WI38 (cell line): ENCODE data around the gene UTS2.

ENCODE experiments used
- H3K4me3 ChIP-seq: 2 replicates; pipeline ENCODE4 v1.5.1; 2011; ENCODE audit warnings: low read depth, mild to moderate bottlenecking, control low read depth, low read length
- TF ChIP-seq, protein P1 (sequence below): IDR thresholded peaks from 2 replicates; pipeline ENCODE4 v1.5.1; 2012; ENCODE audit warnings: low read depth, mild to moderate bottlenecking, control low read depth, low read length

Gene UTS2

DNA sequence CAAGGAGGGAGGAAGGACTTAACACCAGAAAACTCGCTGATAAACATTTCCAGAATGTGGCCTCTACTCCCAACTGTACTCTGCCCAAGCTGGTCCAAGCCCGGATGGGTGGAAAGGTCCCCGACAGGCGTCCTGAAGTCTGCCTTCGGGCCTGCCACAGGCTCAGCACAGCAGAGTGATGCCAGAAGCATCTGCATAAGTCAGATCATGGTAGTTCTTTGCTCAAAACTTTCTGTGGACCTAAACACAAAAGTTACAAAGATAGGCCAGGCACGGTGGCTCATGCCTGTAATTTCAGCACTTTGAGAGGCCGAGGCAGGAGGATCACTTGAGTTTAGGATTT lies 790 bp upstream of the UTS2 start:
- H3K4me3 ChIP-seq: no peak overlapping the region
- TF ChIP-seq, protein P1, sequence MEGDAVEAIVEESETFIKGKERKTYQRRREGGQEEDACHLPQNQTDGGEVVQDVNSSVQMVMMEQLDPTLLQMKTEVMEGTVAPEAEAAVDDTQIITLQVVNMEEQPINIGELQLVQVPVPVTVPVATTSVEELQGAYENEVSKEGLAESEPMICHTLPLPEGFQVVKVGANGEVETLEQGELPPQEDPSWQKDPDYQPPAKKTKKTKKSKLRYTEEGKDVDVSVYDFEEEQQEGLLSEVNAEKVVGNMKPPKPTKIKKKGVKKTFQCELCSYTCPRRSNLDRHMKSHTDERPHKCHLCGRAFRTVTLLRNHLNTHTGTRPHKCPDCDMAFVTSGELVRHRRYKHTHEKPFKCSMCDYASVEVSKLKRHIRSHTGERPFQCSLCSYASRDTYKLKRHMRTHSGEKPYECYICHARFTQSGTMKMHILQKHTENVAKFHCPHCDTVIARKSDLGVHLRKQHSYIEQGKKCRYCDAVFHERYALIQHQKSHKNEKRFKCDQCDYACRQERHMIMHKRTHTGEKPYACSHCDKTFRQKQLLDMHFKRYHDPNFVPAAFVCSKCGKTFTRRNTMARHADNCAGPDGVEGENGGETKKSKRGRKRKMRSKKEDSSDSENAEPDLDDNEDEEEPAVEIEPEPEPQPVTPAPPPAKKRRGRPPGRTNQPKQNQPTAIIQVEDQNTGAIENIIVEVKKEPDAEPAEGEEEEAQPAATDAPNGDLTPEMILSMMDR: no peak

GRCh38 chr1:7850786-7851185 lies 2.1 kb downstream of the UTS2 start:
- H3K4me3 ChIP-seq: no peak overlapping the region
- TF ChIP-seq, protein P1: no peak

DNA sequence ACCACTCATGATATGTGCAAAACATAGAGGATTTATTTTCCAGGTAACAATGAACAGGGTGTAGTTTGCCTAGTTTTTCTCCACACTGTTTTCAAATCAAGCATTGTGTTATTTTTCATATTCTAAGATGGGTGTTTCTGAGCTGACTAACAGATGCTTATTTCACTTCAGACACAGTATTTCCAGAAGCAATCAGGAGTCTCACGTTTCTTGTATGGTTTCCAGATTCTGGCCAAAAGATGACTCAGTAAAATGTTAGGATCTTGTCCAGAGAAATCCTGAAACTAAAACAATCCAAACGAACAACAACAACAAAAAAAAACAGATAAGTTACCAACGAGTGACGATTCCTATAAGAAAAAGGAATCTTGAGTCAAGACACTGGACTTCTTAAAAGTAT lies 5.3 kb downstream of the UTS2 start:
- H3K4me3 ChIP-seq: no peak overlapping the region
- TF ChIP-seq, protein P1: no peak

GRCh38 chr1:7846656-7847055 lies 6.2 kb downstream of the UTS2 start:
- no peak overlapping the region for H3K4me3 ChIP-seq
- TF ChIP-seq, protein P1: no peak

DNA sequence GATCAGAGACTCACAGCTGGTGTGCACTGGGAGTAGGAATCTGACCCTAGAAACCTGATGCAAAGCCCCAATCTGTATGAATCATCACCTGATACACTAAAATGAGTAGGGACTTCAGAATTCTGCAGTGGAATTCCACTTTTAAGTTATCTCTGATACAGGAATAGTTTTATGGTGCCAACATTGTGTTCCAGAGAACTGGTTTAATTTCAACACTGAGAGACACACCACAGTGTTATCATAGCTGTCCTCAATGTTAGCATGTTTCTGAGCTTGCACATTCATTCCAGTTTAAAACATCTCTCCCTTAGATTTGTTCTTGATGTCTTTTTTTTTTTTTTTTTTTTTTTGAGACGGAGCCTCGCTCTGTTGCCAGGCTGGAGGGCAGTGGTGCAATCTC lies 7.1 kb downstream of the UTS2 start:
- TF ChIP-seq, protein P1: no peak
- H3K4me3 ChIP-seq: no peak overlapping the region

DNA sequence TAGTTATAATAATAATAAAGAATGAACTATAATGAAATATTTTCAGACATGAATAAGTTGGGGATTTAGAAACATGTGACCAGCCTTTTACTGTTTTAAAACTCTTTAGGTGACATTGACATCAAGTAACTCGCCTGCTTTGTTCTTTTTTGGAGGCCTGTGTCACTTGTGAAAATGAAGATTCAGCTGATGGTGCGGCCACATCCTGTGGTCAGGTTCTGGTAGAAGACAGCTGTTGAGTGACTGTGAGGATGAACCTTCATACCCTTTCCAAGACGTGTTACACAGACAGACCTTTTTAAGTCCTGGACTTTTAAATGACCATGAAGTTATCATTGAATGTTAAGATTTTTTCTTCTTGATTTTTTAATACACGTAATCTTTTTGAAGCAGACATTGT lies 10.3 kb downstream of the UTS2 start:
- H3K4me3 ChIP-seq: no peak overlapping the region
- TF ChIP-seq, protein P1: no peak

DNA sequence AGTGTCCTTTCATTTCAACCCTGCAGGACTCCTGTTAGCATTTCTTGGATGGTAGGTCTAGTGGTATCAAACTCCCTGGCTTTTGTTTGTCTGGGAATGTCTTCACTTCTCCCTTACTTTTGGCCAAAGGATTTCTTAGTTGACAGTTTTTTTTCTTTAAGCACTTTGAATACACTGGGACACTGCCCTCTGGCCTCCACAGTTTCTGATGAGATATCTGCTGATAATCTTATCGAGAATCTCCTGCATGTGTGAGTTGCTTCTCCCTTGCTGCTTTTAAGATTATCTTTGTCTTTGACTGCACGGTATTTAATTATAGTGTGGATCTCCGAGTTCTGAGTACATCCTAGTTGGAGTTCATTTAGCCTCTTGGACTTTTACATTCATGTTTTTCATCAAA lies 13.3 kb downstream of the UTS2 start:
- H3K4me3 ChIP-seq: no peak overlapping the region
- TF ChIP-seq, protein P1: no peak
